NCI-H345 treated with DMSO at 0.1 percent for 48 hours (cell line): ENCODE results near the gene BCL6B.

ENCODE experiments used
- DNase-seq: peaks from one replicate; lab custom pipeline; 2025; ENCODE audit not compliant: unreplicated experiment; lab: John Stamatoyannopoulos, UW

Gene BCL6B

GRCh38 chr17:7056386-7056785, 33.5 kb downstream of the BCL6B start:
- DNase-seq: no peak

GRCh38 chr17:7058831-7059447, 36.1 kb downstream of the BCL6B start:
- no peak for DNase-seq

GRCh38 chr17:7060165-7060891, 37.5 kb downstream of the BCL6B start:
- no peak for DNase-seq

GRCh38 chr17:7063518-7064094, 40.8 kb downstream of the BCL6B start:
- DNase-seq: no peak

GRCh38 chr17:7064261-7064660, 41.4 kb downstream of the BCL6B start:
- no peak for DNase-seq

GRCh38 chr17:7067198-7067597, 44.3 kb downstream of the BCL6B start:
- no peak for DNase-seq

GRCh38 chr17:7068268-7068667, 45.4 kb downstream of the BCL6B start:
- DNase-seq: no peak

- no peak for DNase-seq
Measured at GRCh38 chr17:7070712-7071111, 47.9 kb downstream of the BCL6B start.

GRCh38 chr17:7072406-7072805, 49.6 kb downstream of the BCL6B start:
- no peak for DNase-seq

GRCh38 chr17:7074931-7075330, 52.1 kb downstream of the BCL6B start:
- no peak for DNase-seq

- no peak for DNase-seq
Measured at GRCh38 chr17:7077911-7078546, 55.2 kb downstream of the BCL6B start.

- no peak for DNase-seq
Measured at GRCh38 chr17:7078711-7079110, 55.9 kb downstream of the BCL6B start.
